GM18909 (cell line): Measurements from ENCODE around the gene VAMP3.

ENCODE experiments used
- ATAC-seq: cut with Tn5 transposase; IDR thresholded peaks from one replicate; pipeline ENCODE4 v1.9.1; 2021; ENCODE audit warnings: mild to moderate bottlenecking; ENCODE audit not compliant: unreplicated experiment, poor library complexity

Gene VAMP3

DNA sequence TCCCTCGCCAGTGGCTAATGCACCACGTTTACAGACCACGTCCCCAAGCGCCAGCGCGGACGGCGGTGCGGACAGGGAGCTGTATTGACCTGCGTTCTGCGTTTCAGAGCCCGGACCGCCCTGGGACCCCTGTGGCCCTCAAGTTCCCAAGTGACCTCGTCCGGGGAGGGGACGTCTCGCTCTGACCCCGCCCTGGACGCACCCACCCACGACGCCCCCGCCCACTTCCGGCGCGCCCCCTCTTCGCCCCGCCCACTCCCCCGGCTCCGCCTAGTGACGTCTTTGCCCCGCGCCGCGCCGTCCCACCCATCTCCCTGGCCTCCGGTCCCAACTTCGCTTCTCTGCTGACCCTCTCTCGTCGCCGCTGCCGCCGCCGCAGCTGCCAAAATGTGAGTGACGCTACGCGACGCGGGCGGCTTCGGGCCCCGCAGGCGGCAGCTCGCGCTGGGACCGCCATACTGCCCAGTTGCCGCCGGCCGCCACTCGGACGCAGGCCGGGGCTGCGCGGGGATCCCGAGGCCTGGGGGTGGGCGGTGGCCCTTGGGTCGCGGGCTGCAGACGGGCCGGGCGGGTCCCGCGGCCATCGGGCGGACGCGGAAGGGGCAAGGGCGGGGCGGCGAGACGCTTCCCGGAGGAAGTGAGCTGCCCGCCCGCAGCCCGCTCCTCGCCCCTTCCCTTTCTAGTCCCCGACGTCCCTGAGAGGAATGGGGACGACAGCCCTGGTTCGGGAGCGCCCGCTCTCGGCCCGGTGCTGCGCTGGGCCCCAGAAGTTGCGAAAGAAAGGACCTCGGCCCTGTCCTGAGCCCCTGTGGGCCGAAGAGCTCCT is at the start of gene VAMP3:
VAMP3 (plus strand) TSS at position 300 of the 826 bp plus-strand sequence; CDS start at position 388, 88 bp downstream.
- ATAC-seq: peak; percentile 74

DNA sequence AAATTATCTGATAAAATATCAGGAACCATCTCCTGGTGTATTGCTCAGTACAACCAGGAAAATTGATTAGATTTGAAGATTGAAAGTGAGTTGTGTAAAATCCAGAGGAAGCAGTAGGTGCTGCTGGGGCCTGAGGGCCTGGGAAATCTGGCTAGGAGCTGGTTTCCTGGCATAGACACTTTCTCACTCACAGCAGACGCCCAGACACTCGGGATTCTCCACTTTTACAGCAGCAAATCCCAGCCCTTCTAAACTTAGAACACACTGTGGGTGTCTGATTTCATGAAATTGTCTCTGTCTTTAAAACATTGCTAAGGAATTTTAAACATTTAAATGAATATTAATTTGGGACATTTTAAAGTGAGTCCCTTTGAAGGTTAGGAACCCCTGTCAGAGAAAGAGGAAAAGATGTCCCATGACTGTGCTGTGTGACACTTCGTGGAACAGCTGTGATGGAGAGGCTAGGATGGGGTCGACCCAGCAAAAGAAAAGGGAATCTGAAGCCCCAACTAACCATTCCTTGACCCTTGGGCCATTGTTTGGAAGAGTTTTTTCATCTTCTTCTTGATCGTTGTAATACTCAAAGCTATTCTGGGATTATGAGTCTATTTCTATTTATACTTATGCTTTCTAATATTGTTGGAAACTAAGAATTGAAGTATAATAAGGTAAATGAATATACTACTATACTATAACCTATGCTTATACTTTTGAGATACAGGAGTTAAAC is 49.0 kb upstream of the VAMP3 start:
- no peak for ATAC-seq

DNA sequence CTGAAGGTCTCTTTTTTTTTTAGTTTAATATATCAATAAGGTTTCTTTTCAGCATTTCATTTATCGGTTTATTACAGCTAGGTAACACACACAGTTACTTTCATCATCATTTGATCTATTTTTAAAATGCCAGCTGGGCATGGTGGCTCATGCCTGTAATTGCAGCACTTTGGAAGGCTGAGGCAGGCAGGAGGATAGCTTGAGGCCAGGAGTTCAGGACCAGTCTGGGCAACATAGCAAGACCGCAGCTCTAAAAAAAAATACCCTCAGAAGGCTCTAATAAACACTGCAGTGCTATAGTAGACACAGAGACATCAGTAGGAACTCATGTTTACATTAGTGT is 48.5 kb upstream of the VAMP3 start:
- ATAC-seq: no peak

DNA sequence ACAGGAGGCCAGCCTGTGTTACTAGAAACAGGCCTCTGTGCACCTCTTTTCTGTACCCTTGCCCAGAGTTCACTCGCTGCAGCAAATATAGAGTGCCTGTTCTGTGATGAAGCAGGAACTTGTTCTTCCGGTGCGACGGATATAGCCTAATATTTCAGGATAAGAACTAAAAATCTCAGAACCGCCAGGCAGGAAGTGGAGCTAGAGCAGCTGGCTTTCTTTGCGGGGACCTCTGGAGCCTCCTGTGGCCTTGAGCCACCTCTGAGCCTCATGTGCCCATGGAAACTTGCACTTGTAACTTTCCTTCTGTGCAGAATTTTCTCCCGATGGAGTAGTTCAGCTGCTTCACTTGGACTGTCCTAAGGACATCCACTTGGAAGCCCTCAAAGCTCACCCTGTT is 44.5 kb upstream of the VAMP3 start:
- ATAC-seq: no peak

- ATAC-seq: no peak
These were observed 43.2 kb upstream of the VAMP3 start for GRCh38 chr1:7727809-7728471.

DNA sequence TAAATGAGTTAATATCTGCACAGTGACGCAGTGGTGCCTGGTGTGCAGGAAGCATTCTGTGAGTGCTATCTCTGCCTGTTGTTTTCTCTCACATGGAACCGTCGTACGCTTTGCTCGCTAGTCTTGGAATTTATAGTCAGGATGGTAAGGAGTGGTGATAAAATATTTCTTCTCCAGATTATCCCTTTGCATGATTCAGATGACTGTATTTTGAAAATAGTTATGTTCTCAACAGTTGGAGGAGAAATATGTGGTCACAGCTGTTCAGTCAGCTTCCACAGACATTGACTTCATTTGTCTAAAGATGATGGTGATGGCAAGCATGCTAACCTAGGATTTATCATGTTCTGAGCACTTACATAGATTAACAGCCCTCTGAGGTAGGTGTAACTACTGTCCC is 41.3 kb upstream of the VAMP3 start:
- ATAC-seq: no peak

DNA sequence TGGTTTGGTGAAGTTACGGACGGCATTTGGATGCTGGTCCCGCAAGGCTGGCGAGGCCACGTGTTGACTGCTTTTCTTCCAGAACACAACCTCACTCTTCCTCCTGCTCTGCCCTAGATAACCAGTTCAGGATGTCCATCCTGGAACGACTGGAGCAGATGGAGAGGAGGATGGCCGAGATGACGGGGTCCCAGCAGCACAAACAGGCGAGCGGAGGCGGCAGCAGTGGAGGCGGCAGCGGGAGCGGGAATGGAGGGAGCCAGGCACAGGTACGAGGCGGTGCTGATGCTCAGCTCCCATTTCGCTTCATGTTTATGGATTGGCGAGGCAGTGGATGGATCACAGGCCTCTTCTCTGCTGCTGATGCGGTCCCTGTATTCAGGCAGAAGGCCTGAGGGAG is 38.8 kb upstream of the VAMP3 start:
- ATAC-seq: no peak

GRCh38 chr1:7733276-7733675 is 37.8 kb upstream of the VAMP3 start:
- no peak for ATAC-seq

DNA sequence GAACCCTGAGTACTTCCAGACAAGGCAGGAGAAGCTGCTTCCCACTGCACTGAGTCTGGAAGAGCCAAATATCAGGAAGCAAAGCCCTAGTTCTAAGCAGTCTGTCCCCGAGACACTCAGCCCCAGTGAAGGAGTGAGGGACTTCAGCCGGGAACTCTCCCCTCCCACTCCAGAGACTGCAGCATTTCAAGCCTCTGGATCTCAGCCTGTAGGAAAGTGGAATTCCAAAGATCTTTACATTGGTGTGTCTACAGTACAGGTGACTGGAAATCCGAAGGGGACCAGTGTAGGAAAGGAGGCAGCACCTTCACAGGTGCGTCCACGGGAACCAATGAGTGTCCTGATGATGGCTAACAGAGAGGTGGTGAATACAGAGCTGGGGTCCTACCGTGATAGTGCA is 33.1 kb upstream of the VAMP3 start:
- no peak for ATAC-seq

GRCh38 chr1:7743346-7743745 is 27.8 kb upstream of the VAMP3 start:
- ATAC-seq: no peak

GRCh38 chr1:7744882-7745281 is 26.2 kb upstream of the VAMP3 start:
- no peak for ATAC-seq

GRCh38 chr1:7745783-7746182 is 25.3 kb upstream of the VAMP3 start:
- ATAC-seq: no peak

DNA sequence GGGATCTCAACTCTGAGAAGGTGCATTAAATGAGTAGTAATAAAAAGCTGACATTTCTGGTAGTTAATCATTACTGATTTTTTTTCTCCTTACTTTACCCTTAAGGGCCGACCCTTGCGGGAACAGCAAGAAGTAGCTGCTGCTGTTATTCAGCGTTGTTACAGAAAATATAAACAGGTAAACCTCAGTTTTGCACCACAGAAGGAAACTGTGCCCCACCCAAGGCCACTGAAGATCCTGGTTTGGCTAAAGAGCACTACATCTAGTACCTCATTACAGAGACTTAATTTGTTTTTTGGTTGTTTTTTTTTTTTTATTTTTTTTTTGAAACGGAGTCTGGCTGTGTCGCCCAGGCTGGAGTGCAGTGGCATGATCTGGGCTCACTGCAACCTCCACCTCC is 23.5 kb upstream of the VAMP3 start:
- ATAC-seq: no peak

DNA sequence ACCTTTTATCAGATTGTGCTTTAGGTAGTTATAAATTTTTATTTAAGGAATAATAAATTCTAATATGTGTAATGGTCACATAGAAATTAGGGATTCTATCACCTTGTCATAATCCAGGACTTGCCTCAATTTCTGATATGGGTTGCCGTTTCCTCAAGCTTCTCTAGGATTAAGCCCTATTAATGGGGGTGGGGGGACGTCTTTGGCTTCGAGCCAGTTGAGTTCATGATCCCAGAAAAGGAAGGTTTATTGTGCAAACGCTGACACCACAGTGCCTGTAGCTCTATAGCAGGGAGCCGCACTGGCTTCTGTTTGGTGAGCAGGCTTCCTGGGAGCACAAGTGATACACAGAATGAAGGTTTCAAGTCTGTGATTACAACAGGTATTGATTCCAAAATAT is 22.0 kb upstream of the VAMP3 start:
- ATAC-seq: no peak

GRCh38 chr1:7751174-7751573 is 19.9 kb upstream of the VAMP3 start:
- ATAC-seq: no peak

DNA sequence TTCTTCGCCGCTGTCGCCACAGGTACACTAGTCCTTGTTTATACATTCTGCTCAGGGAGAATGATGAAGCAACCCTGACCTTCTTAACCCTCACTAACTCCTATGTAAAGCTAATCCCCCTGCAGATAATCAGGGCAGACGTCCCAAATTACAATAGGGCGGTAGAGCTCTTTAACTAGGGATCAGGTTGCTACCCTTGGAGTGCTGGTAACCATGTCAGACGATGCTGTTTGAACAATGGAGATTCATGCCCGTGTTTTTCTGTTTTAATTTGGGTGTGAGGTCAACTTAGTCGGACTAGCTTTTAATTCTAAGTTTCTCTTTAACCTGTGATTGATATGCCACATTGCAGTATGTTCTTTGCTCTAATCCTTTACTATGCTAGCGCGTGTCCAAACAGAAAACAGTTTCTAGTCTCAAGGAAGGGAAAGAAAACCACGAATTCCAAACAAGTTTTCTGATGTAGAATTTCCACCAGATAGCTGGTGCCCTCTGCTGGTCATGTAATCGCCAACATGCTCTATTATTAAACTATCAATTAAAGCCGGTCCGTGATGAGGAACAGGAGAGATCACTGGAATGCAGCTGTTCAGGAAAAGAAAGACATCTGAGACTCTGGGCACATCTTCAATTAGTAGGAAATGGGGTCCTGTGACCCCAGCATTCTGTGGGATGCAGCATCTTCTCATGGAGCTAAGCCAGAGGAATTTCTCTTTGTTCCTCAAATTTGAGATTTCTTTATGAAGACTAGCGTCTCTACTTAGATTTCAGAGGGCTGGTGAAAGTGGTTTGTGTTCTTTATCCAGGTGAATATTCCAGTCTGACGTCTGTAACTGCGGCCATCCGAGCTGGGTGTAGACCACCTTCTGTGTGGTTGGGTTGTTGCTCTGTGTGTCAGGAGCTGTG is 18.3 kb upstream of the VAMP3 start:
- ATAC-seq: no peak

- ATAC-seq: no peak
These were observed 17.5 kb upstream of the VAMP3 start for GRCh38 chr1:7753641-7754040.

- no peak for ATAC-seq
These were observed 16.9 kb upstream of the VAMP3 start for GRCh38 chr1:7754234-7754633.

DNA sequence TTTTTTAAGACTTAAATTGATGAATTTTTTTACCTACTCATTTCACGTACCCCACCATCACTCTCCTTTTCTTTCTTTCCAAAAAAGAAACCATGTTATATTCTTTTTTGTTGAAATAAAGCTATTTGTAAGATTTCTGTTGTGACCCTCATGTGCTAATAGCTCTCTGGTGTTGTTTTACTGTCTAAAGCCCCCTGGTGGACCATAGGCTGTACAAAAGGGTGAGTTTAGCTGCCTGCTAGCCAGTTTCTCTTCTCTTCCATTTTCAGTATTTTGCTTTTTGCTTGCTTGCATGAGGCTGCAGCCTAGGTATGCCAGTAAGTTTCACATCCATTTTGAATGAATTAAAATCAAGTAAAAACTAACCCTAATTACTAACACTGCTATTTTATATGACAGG is 15.6 kb upstream of the VAMP3 start:
- ATAC-seq: no peak

DNA sequence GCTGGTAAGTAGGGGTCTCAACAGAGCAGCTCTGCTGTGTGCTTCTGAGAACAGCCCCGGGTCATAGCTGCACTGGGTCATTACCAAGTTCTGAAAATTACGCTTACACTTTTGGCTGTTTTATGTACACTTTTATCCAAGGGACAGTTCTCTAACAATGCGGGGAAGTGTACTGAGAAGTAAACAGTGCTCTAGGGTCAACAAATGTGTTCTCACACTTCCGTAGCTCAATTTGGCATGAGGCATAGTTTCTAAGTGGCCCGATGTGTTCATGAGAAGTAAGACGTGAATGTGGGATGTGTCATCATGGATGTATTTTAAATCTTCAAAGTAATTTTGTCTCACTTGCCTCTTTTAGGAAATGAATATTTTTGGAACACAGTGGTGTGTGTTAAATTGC is 10.9 kb upstream of the VAMP3 start:
- ATAC-seq: no peak
